ENCODE data around the gene CCDC141.
"Not testable (repeated sequence)": the region's sequence is repeated elsewhere in the genome, so short reads cannot be mapped to it uniquely, and the experiment has no call there.

The CCDC141 gene

GRCh38 chr2:179049546-179050311 is at the start of gene CCDC141:
TSS of gene CCDC141 (minus strand) at chr2:179050137. CDS start at chr2:179049941, 196 bp downstream.
- DNase-seq: no peak

GRCh38 chr2:179098080-179098689 is 48.2 kb upstream of the CCDC141 start:
- DNase-seq: no peak

GRCh38 chr2:179097131-179097530 is 47.2 kb upstream of the CCDC141 start:
- no peak for DNase-seq

- no peak for DNase-seq
Observed at GRCh38 chr2:179096090-179096489, 46.2 kb upstream of the CCDC141 start.

GRCh38 chr2:179092912-179093311 is 43.0 kb upstream of the CCDC141 start:
- DNase-seq: not testable (repeated sequence)

- no peak for DNase-seq
Observed at GRCh38 chr2:179082697-179083096, 32.8 kb upstream of the CCDC141 start.

GRCh38 chr2:179081954-179082353 is 32.0 kb upstream of the CCDC141 start:
- no peak for DNase-seq

GRCh38 chr2:179072527-179072926 is 22.6 kb upstream of the CCDC141 start:
- DNase-seq: no peak

GRCh38 chr2:179071810-179072355 is 21.9 kb upstream of the CCDC141 start:
- no peak for DNase-seq

- no peak for DNase-seq
Observed at GRCh38 chr2:179070895-179071294, 21.0 kb upstream of the CCDC141 start.

GRCh38 chr2:179069685-179070084 is 19.7 kb upstream of the CCDC141 start:
- DNase-seq: no peak

GRCh38 chr2:179068991-179069643 is 19.2 kb upstream of the CCDC141 start:
- DNase-seq: no peak

- no peak for DNase-seq
Observed at GRCh38 chr2:179059026-179059700, 9.2 kb upstream of the CCDC141 start.

- no peak for DNase-seq
Observed at GRCh38 chr2:179057737-179058136, 7.8 kb upstream of the CCDC141 start.

- DNase-seq: not testable (repeated sequence)
Observed at GRCh38 chr2:179053568-179053967, 3.6 kb upstream of the CCDC141 start.

- no peak for DNase-seq
Observed at GRCh38 chr2:179051250-179051649, 1.3 kb upstream of the CCDC141 start.

- DNase-seq: no peak
Observed at GRCh38 chr2:179050755-179051154, 818 bp upstream of the CCDC141 start.

GRCh38 chr2:179049203-179049545 is 763 bp downstream of the CCDC141 start:
- no peak for DNase-seq

- no peak for DNase-seq
Observed at GRCh38 chr2:179048099-179048498, 1.8 kb downstream of the CCDC141 start.

- not testable (repeated sequence) for DNase-seq
Observed at GRCh38 chr2:179045602-179046001, 4.3 kb downstream of the CCDC141 start.

GRCh38 chr2:179044500-179044899 is 5.4 kb downstream of the CCDC141 start:
- DNase-seq: no peak

- no peak for DNase-seq
Observed at GRCh38 chr2:179037807-179038206, 12.1 kb downstream of the CCDC141 start.

- DNase-seq: no peak
Observed at GRCh38 chr2:179036353-179036905, 13.5 kb downstream of the CCDC141 start.

Data from SW 1271 (cell line).